HG03196 (cell line): ENCODE results near the gene CLEC18B.
"Not testable (repeated sequence)": the region's sequence is repeated elsewhere in the genome, so short reads cannot be mapped to it uniquely, and the experiment has no call there.

Experiments used
- ATAC-seq: cut with Tn5 transposase; IDR thresholded peaks from one replicate; pipeline ENCODE4 v1.9.1; 2021; ENCODE audit not compliant: unreplicated experiment

The CLEC18B gene

GRCh38 chr16:74407362-74407705 is 13.9 kb downstream of the CLEC18B start:
- not testable (repeated sequence) for ATAC-seq

- ATAC-seq, result not testable (repeated sequence)
Measured at GRCh38 chr16:74406600-74407361, 14.5 kb downstream of the CLEC18B start.

GRCh38 chr16:74404148-74404933 is 16.9 kb downstream of the CLEC18B start:
- ATAC-seq, result not testable (repeated sequence)

DNA sequence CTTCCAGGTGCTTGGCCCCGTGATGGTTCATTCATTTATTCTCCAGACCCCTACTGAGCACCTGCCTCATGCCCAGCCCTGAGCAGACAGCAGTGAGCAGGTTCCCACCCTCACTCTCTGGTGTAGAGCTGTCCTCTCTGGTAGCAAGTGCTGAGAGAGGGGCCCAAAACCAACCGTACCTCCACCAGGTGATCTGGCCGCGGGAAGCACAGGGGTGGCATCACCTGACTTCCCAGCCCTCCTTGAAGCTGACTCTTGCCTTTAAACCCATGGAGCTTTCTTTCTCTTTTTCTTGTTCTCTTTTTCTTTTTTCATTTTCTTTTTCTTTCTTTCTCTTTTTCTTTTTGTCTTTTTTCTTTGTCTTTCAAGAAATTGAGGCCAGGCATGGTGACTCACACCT is 21.0 kb downstream of the CLEC18B start:
- ATAC-seq, result not testable (repeated sequence)

- ATAC-seq, result not testable (repeated sequence)
Measured at GRCh38 chr16:74398212-74398895, 22.9 kb downstream of the CLEC18B start.

GRCh38 chr16:74396521-74397017 is 24.7 kb downstream of the CLEC18B start:
- ATAC-seq, result not testable (repeated sequence)

DNA sequence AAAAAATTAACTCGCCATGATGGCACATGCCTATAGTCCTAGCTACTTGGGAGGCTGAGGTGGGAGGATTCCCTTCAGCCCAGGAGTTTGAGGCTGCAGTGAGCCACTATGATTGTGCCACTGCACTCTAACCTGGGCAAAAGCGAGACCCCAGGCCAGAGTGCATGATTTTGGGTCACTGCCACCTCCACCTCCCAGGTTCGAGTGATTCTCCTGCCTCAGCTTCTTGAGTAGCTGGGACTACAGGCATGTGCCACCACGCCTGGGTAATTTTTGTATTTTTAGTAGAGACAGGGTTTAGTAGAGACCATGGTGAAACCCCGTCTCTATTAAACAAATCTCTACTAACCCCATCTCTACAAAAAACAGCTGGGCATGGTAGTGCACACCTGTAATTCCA is 26.7 kb downstream of the CLEC18B start:
- ATAC-seq, result not testable (repeated sequence)

DNA sequence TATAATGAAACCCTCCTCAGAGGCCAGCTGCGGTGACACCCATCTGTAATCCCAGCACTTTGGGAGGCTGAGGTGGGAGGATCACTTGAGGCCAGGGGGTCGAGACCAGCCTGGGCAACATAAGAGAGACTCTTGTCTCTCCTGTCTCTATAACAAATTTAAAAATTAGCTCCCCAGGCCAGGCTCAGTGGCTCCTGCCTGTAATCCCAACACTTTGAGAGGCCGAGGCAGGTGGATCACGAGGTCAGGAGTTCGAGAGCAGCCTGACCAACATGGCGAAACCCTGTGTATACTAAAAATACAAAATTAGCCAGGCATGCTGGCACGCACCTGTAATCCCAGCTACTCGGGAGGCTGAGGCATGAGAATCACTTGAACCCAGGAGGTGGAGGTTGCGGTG is 27.1 kb downstream of the CLEC18B start:
- ATAC-seq, result not testable (repeated sequence)

- ATAC-seq, result not testable (repeated sequence)
Measured at GRCh38 chr16:74391454-74392050, 29.7 kb downstream of the CLEC18B start.

DNA sequence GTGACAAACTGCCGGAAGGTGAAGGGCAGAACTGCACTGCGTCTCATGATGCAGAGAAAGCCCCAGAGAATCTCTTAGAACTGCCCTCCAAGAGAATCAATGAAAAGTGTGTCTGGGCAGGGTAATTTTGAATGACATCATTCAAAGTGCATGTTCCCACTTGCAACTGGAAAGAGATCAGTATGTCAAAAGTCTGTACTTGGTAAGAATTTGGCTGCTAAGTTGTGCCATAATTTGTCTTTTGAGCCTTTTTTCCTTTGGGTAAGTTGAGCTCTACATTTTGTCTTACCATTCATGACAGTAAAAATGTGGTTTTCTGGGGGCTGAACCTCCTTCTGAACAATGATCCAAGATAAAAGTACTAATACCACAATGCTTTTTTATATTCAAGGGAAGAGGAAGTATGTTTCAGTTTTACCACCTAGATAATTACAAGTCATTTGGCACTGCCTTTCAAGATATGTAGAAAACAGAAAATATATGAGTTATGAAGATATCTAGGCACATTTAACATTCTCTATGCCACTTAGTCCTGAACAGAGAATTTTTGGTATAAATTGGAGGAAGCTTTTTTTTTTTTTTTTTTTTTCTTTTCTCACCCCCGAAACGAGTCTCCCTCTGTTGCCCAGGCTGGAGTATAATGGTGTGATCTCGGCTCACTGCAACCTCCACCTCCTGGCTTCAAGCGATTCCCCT is 38.8 kb downstream of the CLEC18B start:
- not testable (repeated sequence) for ATAC-seq

DNA sequence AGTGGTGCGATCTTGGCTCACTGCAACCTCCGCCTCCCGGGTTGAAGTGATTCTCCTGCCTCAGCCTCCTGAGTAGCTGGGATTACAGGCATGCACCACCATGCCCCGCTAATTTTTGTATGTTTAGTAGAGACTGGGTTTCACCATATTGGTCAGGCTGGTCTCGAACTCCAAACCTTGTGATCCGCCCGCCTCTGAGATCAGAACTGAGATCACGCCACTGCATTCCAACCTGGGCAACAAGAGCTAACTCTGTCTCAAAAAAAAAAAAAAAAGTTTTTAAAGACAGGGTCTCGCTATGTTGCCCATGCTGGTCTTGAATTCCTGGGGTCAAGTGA is 47.5 kb downstream of the CLEC18B start:
- ATAC-seq, result not testable (repeated sequence)

DNA sequence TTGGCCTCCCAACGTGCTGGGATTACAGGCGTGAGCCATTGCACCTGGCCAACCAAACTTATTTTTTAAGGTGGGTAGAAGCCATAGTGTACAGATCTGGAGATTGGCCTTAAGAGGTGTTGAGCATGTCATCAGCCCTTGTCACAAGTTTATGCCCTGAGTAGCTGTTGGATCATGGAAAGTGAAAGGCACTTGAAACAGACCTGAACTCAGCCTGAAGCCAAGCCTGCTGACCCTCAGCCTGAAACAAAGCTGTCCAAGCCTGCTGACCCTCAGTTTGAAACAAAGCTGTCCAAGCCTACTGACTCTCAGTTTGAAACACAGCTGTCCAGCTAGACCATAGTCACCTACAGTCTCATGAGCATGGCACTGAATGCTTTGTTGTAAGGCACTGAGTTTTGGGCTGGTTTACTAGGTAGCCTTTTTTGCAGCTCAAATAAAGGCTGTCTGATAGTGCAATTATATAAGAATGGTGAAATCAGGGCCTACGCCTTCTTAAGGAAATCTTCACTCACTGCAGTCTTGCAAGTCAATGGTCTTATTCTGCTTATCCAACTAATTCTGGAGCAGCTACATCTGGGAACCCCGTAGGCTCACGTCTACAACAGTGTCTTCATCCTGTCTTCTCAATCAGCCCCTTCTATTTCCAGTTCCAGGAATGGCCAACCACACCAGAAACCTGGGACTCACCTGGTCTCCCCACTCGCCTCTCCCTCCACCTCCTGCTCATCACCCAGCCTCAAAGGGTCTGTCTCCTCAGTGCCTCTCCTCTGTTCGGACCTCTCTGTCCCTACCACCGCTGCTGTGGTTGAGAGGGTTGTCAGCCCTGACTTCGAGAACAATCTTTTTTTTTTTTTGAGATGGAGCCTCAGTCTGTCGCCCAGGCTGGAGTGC is 48.1 kb downstream of the CLEC18B start:
- no peak for ATAC-seq

DNA sequence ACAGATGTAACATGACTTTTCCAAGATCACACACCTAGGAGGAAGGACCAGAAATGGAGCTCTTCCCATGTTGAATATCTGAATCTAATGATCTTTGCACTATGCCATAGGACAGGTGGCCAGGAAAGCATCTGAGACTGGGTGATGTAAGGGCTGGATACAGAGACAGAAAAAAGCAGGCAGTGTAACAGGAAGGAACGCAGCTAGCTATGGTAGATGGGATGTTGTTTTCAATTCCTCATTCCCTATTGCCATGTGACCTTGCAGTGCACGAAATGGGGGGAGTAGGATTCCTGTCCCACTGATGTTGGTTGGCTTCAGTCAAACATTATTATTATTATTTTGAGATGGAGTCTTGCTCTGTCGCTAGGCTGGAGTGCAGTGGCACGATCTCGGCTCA is 48.9 kb downstream of the CLEC18B start:
- ATAC-seq, result no peak

- not testable (repeated sequence) for ATAC-seq
Measured at GRCh38 chr16:74370338-74371135, 50.7 kb downstream of the CLEC18B start.

DNA sequence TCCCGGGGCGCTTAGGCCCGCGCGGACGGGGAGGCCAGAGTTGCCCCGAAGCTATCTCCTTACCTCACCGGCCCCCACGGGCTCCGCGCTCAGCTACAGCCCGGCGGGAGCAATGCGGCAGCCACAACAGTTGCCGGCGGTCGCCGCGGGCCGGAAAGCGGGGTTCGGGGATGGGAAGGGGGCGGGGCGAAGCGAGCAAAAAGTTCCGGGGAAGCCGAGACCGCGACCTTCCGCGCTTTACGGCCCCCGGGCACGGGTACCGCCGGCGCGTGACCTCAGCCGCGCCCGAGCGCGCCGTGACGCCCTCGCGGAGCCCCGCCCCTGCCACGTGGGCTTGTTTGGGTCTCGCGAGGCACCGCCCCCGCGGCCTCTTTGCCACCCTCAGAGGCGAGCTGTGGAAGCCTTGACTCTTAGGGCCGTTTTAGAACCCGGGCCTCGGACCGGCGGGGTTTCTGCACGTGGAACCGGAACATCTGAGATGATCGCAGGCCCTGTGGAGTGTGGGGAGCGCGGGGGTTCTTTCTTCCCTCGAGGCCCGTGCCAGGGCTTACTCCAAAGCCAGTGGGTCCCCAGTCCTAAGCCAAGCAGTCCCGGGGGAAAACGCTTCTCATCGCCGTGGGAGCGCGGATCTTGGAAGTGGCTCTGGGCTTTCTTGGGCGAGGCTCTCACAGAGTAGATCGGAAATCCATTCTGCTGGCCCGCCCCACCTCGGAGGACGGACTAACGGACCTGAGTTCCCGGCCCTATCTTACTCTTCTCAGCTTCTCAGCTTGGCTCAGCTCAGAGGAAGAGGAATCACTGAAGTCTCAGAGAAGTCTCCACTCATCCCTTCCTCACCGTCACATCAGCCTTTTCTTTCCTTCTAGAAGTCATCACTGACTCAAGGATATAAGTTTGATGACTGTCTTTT is 53.0 kb downstream of the CLEC18B start:
- ATAC-seq, result peak; percentile 94

DNA sequence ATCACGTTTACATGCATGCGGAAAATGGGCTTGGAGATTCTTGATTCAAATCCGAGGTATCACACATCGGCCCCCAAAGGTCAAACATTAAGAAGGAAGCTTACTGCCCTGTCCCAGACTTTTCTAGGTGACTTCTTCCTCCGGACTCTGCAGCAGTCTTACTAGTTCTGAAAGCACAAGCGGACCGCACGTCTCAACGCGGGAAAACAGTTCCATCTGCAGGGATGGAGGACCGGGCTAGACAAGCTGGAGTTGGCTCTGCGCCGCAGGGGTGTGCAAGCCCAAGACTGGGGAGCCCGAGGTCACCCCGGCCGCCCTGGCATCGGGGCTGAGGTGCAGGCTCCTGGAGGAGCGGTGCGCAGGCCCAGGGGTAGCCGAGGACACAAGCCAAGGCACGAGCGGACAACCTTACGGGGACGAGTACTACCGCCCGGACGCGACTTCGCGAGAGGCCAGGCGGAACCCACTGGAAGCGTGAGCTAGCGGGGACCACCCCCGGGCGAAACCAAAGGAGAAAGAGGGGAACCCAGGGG is 53.7 kb downstream of the CLEC18B start:
- peak; percentile 38 for ATAC-seq
